Liver (tissue), 9 donors: Measurements from ENCODE around the gene UBE3D. TPM values are rescaled to one million over a fixed set of nuclear protein-coding genes. Genes with fewer than 3 reads are reported as not detected.

Experiments used
- DNase-seq: peaks from one replicate; pipeline ENCODE4 v3.0.0-alpha.2; 2017; ENCODE audit warnings: low spot score
- H3K27ac ChIP-seq, 2 donors: one replicate each; pipeline ENCODE4 v1.7.0; 2013; ENCODE audit warnings: inconsistent platforms in 2 of 2, low read length in 2 of 2, control low read depth in 1 of 2, low read depth in 1 of 2, mild to moderate bottlenecking in 1 of 2
- H3K27me3 ChIP-seq, 4 donors: one replicate each; pipeline versions ENCODE4 v1.6.1 to v1.7.0; 2013; ENCODE audit warnings: low read length in 3 of 4, inconsistent platforms in 1 of 4, mild to moderate bottlenecking in 1 of 4, moderate library complexity in 1 of 4; ENCODE audit not compliant: control insufficient read depth in 4 of 4, insufficient read depth in 4 of 4
- H3K36me3 ChIP-seq, 4 donors: one replicate each; pipeline versions ENCODE4 v1.6.1 to v1.7.0; 2013; ENCODE audit warnings: low read length in 3 of 4, mild to moderate bottlenecking in 3 of 4, low read depth in 1 of 4, moderate library complexity in 1 of 4; ENCODE audit not compliant: control insufficient read depth in 4 of 4, insufficient read depth in 3 of 4
- H3K4me1 ChIP-seq, 4 donors: one replicate each; pipeline versions ENCODE4 v1.6.1 to v1.7.0; 2013; ENCODE audit warnings: low read length in 3 of 4, mild to moderate bottlenecking in 3 of 4, moderate library complexity in 1 of 4; ENCODE audit not compliant: control insufficient read depth in 4 of 4, insufficient read depth in 4 of 4
- H3K4me3 ChIP-seq, 3 donors: one replicate each; pipeline versions ENCODE4 v1.6.1 to v1.7.0; 2013; ENCODE audit warnings: low read length in 3 of 3, control low read depth in 1 of 3, low read depth in 1 of 3, mild to moderate bottlenecking in 1 of 3
- H3K9ac ChIP-seq, 2 donors: one replicate each; pipeline ENCODE4 v1.7.0; 2013; ENCODE audit warnings: low read length in 2 of 2, mild to moderate bottlenecking in 2 of 2, moderate library complexity in 2 of 2, control low read depth in 1 of 2, low read depth in 1 of 2
- H3K9me3 ChIP-seq, 4 donors: one replicate each; pipeline versions ENCODE4 v1.6.1 to v1.7.0; 2013; ENCODE audit warnings: low read length in 3 of 4; ENCODE audit not compliant: control insufficient read depth in 4 of 4
- EGR1 ChIP-seq, 2 donors: IDR thresholded peaks; 2 replicates each; pipeline ENCODE4 v1.6.1; 2016 to 2018; ENCODE audit warnings: antibody characterized with exemption in 2 of 2, low read depth in 2 of 2
- FOXA1 ChIP-seq: IDR thresholded peaks from 2 replicates; pipeline ENCODE4 v1.6.1; 2016; ENCODE audit warnings: antibody characterized with exemption
- FOXA2 ChIP-seq: IDR thresholded peaks from 2 replicates; pipeline ENCODE4 v1.6.1; 2016; ENCODE audit warnings: antibody characterized with exemption
- GABPA ChIP-seq, 2 donors: IDR thresholded peaks in 1 of 2; conservative IDR thresholded peaks in 1 of 2; 2 replicates each; pipeline ENCODE4 v1.6.1; 2016; ENCODE audit warnings: antibody characterized with exemption in 2 of 2, mild to moderate bottlenecking in 1 of 2, moderate library complexity in 1 of 2
- HNF4A ChIP-seq, 2 donors: conservative IDR thresholded peaks; 2 replicates each; pipeline ENCODE4 v1.6.1; 2016; ENCODE audit warnings: antibody characterized with exemption in 2 of 2, mild to moderate bottlenecking in 2 of 2
- HNF4G ChIP-seq: IDR thresholded peaks from 2 replicates; pipeline ENCODE4 v1.6.1; 2016; ENCODE audit warnings: antibody characterized with exemption
- JUND ChIP-seq, 2 donors: IDR thresholded peaks; 2 replicates each; pipeline ENCODE4 v1.6.1; 2016; ENCODE audit warnings: antibody characterized with exemption in 2 of 2
- MAX ChIP-seq: IDR thresholded peaks from 2 replicates; pipeline ENCODE4 v1.6.1; 2016; ENCODE audit warnings: antibody characterized with exemption
- NR2F2 ChIP-seq: IDR thresholded peaks from 2 replicates; pipeline ENCODE4 v1.6.1; 2016; ENCODE audit warnings: antibody characterized with exemption
- RAD21 ChIP-seq, 2 donors: IDR thresholded peaks; 2 replicates each; pipeline ENCODE4 v1.6.1; 2016; ENCODE audit warnings: antibody characterized with exemption in 2 of 2, mild to moderate bottlenecking in 2 of 2
- REST ChIP-seq: IDR thresholded peaks from 2 replicates; pipeline ENCODE4 v1.6.1; 2016; ENCODE audit warnings: antibody characterized with exemption, mild to moderate bottlenecking
- RXRA ChIP-seq, 2 donors: IDR thresholded peaks; 2 replicates each; pipeline ENCODE4 v1.6.1; 2017 to 2018; ENCODE audit warnings: antibody characterized with exemption in 2 of 2, mild to moderate bottlenecking in 1 of 2
- SP1 ChIP-seq: IDR thresholded peaks from 2 replicates; pipeline ENCODE4 v1.6.1; 2018; ENCODE audit warnings: antibody characterized with exemption, mild to moderate bottlenecking
- TAF1 ChIP-seq: conservative IDR thresholded peaks from 2 replicates; pipeline ENCODE4 v1.6.1; 2016; ENCODE audit warnings: antibody characterized with exemption, mild to moderate bottlenecking
- YY1 ChIP-seq: IDR thresholded peaks from 2 replicates; pipeline ENCODE4 v1.6.1; 2016; ENCODE audit warnings: antibody characterized with exemption, mild to moderate bottlenecking
- WGBS: extraction: QIAGEN DNeasy Blood & Tissue Kit; methylation state at CpG from one replicate; pipeline ENCODE4 v1.1.7; 2013; 5-methylcytosine and 5-hydroxymethylcytosine counted together
- polyA plus RNA-seq, 2 donors: library from polyadenylated mRNA; stranded (reverse) in 1 of 2; unstranded in 1 of 2; fragments of 200-250 nt in 1 of 2; fragments of >200 nt in 1 of 2; fragmentation: Nextera tagmentation in 1 of 2; extraction: Ambion mirVana in 1 of 2; gene quantifications; one replicate each; pipeline versions ENCODE4 v1.2.1 to v1.2.3, GENCODE V29; 2013 to 2015
- total RNA-seq, 2 donors: library from RNA; depleted of rRNA; stranded (reverse); fragments of >200 nt; gene quantifications; one replicate each; pipeline ENCODE4 v1.2.3, GENCODE V29; 2014
- TF ChIP-seq, protein P1 (sequence below): IDR thresholded peaks from 2 replicates; pipeline ENCODE4 v1.6.1; 2016; ENCODE audit warnings: antibody characterized with exemption
- TF ChIP-seq, protein P2 (sequence below): IDR thresholded peaks from 2 replicates; pipeline ENCODE4 v1.6.1; 2016; ENCODE audit warnings: antibody characterized with exemption
- TF ChIP-seq, protein P3 (sequence below): fragments of 150-350 bp; IDR thresholded peaks from 2 replicates; pipeline ENCODE4 v1.5.1; 2017; ENCODE audit warnings: improper control_type of control experiment, low read depth, low read length; ENCODE audit not compliant: missing input control
- donor health status: healthy.
- donor health status: healthy.
- donor health status: healthy.
- donor health status: healthy.
- donor health status: healthy.

The UBE3D gene
- total and polyA plus RNA-seq, 4 donors: 0.78 to 6.4 (median 1.9) TPM

- no peaks in the 10 kb centered on the region for H3K27me3 ChIP-seq
- no peaks in the 10 kb centered on the region for H3K4me1 ChIP-seq
- no peak overlapping the region for H3K9ac ChIP-seq
- no peak overlapping the region for H3K4me3 ChIP-seq
- TF ChIP-seq HNF4A (conservative IDR thresholded peaks at IDR 0.05) (peak; percentile 62 to 66), NR2F2 (no peak), GABPA (IDR thresholded peaks at IDR 0.05 in 1 of 2, conservative IDR thresholded peaks at IDR 0.05 in 1 of 2) (no peak), FOXA2 (no peak), HNF4G (no peak), YY1 (no peak)
- H3K27ac ChIP-seq: no peak overlapping the region
- WGBS: 74% methylated on average over 1 of the region's 1 CpG
- DNase-seq: no peak
- H3K9me3 ChIP-seq: no peaks in the 10 kb centered on the region
- H3K36me3 ChIP-seq: peaks cover 0 to 13% (median 11%) of the 10 kb centered on the region in 4 donors
Observed at GRCh38 chr6:83114164-83114563, 48.5 kb upstream of the UBE3D start.

GRCh38 chr6:83113258-83113657 is 47.6 kb upstream of the UBE3D start:
- H3K4me1 ChIP-seq: no peaks in the 10 kb centered on the region

GRCh38 chr6:83108378-83108777 is 42.7 kb upstream of the UBE3D start:
- H3K36me3 ChIP-seq: peaks cover 0 to 19% (median 10%) of the 10 kb centered on the region in 4 donors

More at GRCh38 chr6:83113258-83113657, 47.6 kb upstream of the UBE3D start:
- no peak for DNase-seq
- Histone ChIP-seq H3K27me3 (no peaks in the 10 kb centered on the region), H3K9me3 (no peaks in the 10 kb centered on the region), H3K27ac (no peak overlapping the region), H3K4me3 (no peak overlapping the region), H3K9ac (no peak overlapping the region), H3K36me3 (peaks cover 0 to 17% (median 11%) of the 10 kb centered on the region in 4 donors)
- TF ChIP-seq, protein P1, sequence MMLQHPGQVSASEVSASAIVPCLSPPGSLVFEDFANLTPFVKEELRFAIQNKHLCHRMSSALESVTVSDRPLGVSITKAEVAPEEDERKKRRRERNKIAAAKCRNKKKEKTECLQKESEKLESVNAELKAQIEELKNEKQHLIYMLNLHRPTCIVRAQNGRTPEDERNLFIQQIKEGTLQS: no peak
- TF ChIP-seq HNF4A (conservative IDR thresholded peaks at IDR 0.05): no peak
- 71% methylated on average over 4 of the region's 4 CpGs for WGBS

More at GRCh38 chr6:83108378-83108777, 42.7 kb upstream of the UBE3D start:
- Histone ChIP-seq H3K4me3 (no peak overlapping the region), H3K27ac (no peak overlapping the region), H3K27me3 (no peaks in the 10 kb centered on the region), H3K9me3 (no peaks in the 10 kb centered on the region), H3K9ac (no peak overlapping the region), H3K4me1 (no peaks in the 10 kb centered on the region)
- 96% methylated on average over 1 of the region's 1 CpG for WGBS
- TF ChIP-seq EGR1 (IDR thresholded peaks at IDR 0.05; ENCODE audit: low read depth in 2 of 2) (no peak), HNF4A (conservative IDR thresholded peaks at IDR 0.05) (no peak), GABPA (IDR thresholded peaks at IDR 0.05 in 1 of 2, conservative IDR thresholded peaks at IDR 0.05 in 1 of 2) (no peak), RAD21 (IDR thresholded peaks at IDR 0.05) (no peak), JUND (IDR thresholded peaks at IDR 0.05) (no peak), RXRA (IDR thresholded peaks at IDR 0.05) (no peak), MAX (no peak), FOXA2 (no peak), FOXA1 (no peak), YY1 (no peak), TAF1 (no peak), SP1 (no peak), NR2F2 (no peak), HNF4G (no peak), REST (no peak)
- TF ChIP-seq, protein P1: no peak
- TF ChIP-seq, protein P2, sequence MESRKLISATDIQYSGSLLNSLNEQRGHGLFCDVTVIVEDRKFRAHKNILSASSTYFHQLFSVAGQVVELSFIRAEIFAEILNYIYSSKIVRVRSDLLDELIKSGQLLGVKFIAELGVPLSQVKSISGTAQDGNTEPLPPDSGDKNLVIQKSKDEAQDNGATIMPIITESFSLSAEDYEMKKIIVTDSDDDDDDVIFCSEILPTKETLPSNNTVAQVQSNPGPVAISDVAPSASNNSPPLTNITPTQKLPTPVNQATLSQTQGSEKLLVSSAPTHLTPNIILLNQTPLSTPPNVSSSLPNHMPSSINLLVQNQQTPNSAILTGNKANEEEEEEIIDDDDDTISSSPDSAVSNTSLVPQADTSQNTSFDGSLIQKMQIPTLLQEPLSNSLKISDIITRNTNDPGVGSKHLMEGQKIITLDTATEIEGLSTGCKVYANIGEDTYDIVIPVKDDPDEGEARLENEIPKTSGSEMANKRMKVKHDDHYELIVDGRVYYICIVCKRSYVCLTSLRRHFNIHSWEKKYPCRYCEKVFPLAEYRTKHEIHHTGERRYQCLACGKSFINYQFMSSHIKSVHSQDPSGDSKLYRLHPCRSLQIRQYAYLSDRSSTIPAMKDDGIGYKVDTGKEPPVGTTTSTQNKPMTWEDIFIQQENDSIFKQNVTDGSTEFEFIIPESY: no peak
- TF ChIP-seq, protein P3, sequence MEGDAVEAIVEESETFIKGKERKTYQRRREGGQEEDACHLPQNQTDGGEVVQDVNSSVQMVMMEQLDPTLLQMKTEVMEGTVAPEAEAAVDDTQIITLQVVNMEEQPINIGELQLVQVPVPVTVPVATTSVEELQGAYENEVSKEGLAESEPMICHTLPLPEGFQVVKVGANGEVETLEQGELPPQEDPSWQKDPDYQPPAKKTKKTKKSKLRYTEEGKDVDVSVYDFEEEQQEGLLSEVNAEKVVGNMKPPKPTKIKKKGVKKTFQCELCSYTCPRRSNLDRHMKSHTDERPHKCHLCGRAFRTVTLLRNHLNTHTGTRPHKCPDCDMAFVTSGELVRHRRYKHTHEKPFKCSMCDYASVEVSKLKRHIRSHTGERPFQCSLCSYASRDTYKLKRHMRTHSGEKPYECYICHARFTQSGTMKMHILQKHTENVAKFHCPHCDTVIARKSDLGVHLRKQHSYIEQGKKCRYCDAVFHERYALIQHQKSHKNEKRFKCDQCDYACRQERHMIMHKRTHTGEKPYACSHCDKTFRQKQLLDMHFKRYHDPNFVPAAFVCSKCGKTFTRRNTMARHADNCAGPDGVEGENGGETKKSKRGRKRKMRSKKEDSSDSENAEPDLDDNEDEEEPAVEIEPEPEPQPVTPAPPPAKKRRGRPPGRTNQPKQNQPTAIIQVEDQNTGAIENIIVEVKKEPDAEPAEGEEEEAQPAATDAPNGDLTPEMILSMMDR: no peak
- no peak for DNase-seq
